GM12891 (cell line): Measurements from ENCODE around the gene FOXF1.

ENCODE experiments used
- DNase-seq: peaks from one replicate; pipeline ENCODE4 v3.0.0; 2011; ENCODE audit warnings: low spot score; ENCODE audit not compliant: insufficient read length
- FAIRE-seq: peaks from 2 replicates; lab custom pipeline; 2011; peaks lifted over from hg19 to GRCh38; lab: Jason Lieb, UNC
- PAX5 ChIP-seq: IDR thresholded peaks from 2 replicates; pipeline ENCODE4 v1.6.1; 2011; ENCODE audit warnings: low read length, moderate library complexity, mild to moderate bottlenecking; ENCODE audit not compliant: insufficient read depth, severe bottlenecking
- POLR2A ChIP-seq: IDR thresholded peaks from 2 replicates; pipeline ENCODE4 v1.6.1; 2011; ENCODE audit warnings: low read depth, low read length, control low read depth
- POLR2AphosphoS5 ChIP-seq: IDR thresholded peaks from 2 replicates; pipeline ENCODE4 v1.6.1; 2011; ENCODE audit warnings: low read depth, low read length, control low read depth
- POU2F2 ChIP-seq: IDR thresholded peaks from 2 replicates; pipeline ENCODE4 v1.6.1; 2011; ENCODE audit warnings: low read depth, mild to moderate bottlenecking, control low read depth, low read length, moderate library complexity
- SPI1 ChIP-seq: IDR thresholded peaks from 2 replicates; pipeline ENCODE4 v1.6.1; 2011; ENCODE audit warnings: low read depth, low read length, control low read depth
- TAF1 ChIP-seq: IDR thresholded peaks from 2 replicates; pipeline ENCODE4 v1.6.1; 2011; ENCODE audit warnings: low read depth, low read length, control low read depth

Gene FOXF1

GRCh38 chr16:86540894-86541293 is 30.6 kb downstream of the FOXF1 start:
- no peak for DNase-seq
- FAIRE-seq, result no peak
- TF ChIP-seq POLR2A, result no peak
- TF ChIP-seq POU2F2, result no peak
- no peak for TF ChIP-seq PAX5
- TF ChIP-seq TAF1, result no peak
- TF ChIP-seq SPI1, result no peak
- TF ChIP-seq POLR2AphosphoS5, result no peak

- TF ChIP-seq POLR2AphosphoS5, result no peak
- TF ChIP-seq SPI1, result no peak
- TF ChIP-seq POLR2A, result no peak
- no peak for TF ChIP-seq PAX5
- TF ChIP-seq TAF1, result no peak
- TF ChIP-seq POU2F2, result no peak
- no peak for FAIRE-seq
- no peak for DNase-seq
Measured at GRCh38 chr16:86541560-86541959, 31.2 kb downstream of the FOXF1 start.

- no peak for FAIRE-seq
Measured at GRCh38 chr16:86542756-86543750, 32.7 kb downstream of the FOXF1 start.

GRCh38 chr16:86545481-86545880 is 35.2 kb downstream of the FOXF1 start:
- FAIRE-seq, result no peak

More at GRCh38 chr16:86542756-86543750, 32.7 kb downstream of the FOXF1 start:
- no peak for DNase-seq
- no peak for TF ChIP-seq PAX5

GRCh38 chr16:86545954-86546637 is 35.8 kb downstream of the FOXF1 start:
- DNase-seq, result no peak
- TF ChIP-seq TAF1, result no peak
- no peak for TF ChIP-seq POLR2AphosphoS5
- no peak for TF ChIP-seq POLR2A
- no peak for TF ChIP-seq POU2F2
- no peak for TF ChIP-seq SPI1
- TF ChIP-seq PAX5, result no peak
- no peak for FAIRE-seq

More at GRCh38 chr16:86545481-86545880, 35.2 kb downstream of the FOXF1 start:
- no peak for DNase-seq
- no peak for TF ChIP-seq POU2F2
- no peak for TF ChIP-seq SPI1
- no peak for TF ChIP-seq POLR2AphosphoS5
- TF ChIP-seq TAF1, result no peak
- no peak for TF ChIP-seq POLR2A
- TF ChIP-seq PAX5, result no peak

- TF ChIP-seq POLR2AphosphoS5 (no peak), POU2F2 (no peak), POLR2A (no peak), PAX5 (no peak), SPI1 (no peak), TAF1 (no peak)
- DNase-seq (no peak), FAIRE-seq (no peak)
Measured at GRCh38 chr16:86546638-86547013, 36.3 kb downstream of the FOXF1 start.

GRCh38 chr16:86547286-86547685 is 37.0 kb downstream of the FOXF1 start:
- TF ChIP-seq SPI1, result no peak
- FAIRE-seq (no peak), DNase-seq (no peak)

GRCh38 chr16:86549076-86549892 is 39.0 kb downstream of the FOXF1 start:
- FAIRE-seq (no peak), DNase-seq (no peak)
- TF ChIP-seq SPI1, result no peak

GRCh38 chr16:86549893-86550190 is 39.5 kb downstream of the FOXF1 start:
- TF ChIP-seq TAF1 (no peak), SPI1 (no peak), PAX5 (no peak), POLR2AphosphoS5 (no peak), POLR2A (no peak), POU2F2 (no peak)
- FAIRE-seq, result no peak
- no peak for DNase-seq
